K562 (cell line): ENCODE data around the gene INTS1. TPM values are rescaled to one million over a fixed set of nuclear protein-coding genes. Genes with fewer than 3 reads are reported as not detected.

ENCODE experiments used
- ATAC-seq: fragments of 200-7000 bp; cut with Tn5 transposase; 3 replicates; pipeline ENCODE4 v1.9.1; 2020; ENCODE audit warnings: moderate library complexity
- BruUV-seq: library from RNA; stranded (reverse); fragments of 400-500 nt; replicated peaks from 2 replicates; lab custom pipeline; 2021; lab: Mats Ljungman, UMichigan
- CTCF ChIA-PET: fragments of 300-600 bp; formaldehyde crosslinking; extraction: SDS; loops from one replicate; lab custom pipeline; 2021; ENCODE audit warnings: low intra/inter-chr PET ratio; lab: Yijun Ruan, JAX
- POLR2A ChIA-PET: fragments of 300-600, 350-650 bp; sonication (Branson Sonifier 250); formaldehyde crosslinking; extraction: SDS; loops from one replicate; lab custom pipeline; 2021; ENCODE audit warnings: antibody characterized with exemption, inconsistent platforms; lab: Yijun Ruan, JAX
- DNase-seq, 4 experiments: peaks; one replicate each; pipeline versions ENCODE4 v3.0.0 to v3.0.0-alpha.2; 2011 to 2018; ENCODE audit warnings: low spot score in 3 of 4, mixed read lengths in 3 of 4; ENCODE audit errors: extremely low read depth in 1 of 4
- FAIRE-seq: peaks from 2 replicates; lab custom pipeline; 2011; peaks lifted over from hg19 to GRCh38; lab: Jason Lieb, UNC
- H2AFZ ChIP-seq: 2 replicates; pipeline ENCODE4 v1.6.0; 2011; ENCODE audit warnings: low read depth, low read length, control low read depth, inconsistent platforms
- H3K27ac ChIP-seq: fragments of 200-600 bp; 3 replicates; pipeline ENCODE4 v1.8.0; 2011; ENCODE audit warnings: low read depth, mild to moderate bottlenecking, control low read depth, inconsistent platforms, low read length, moderate library complexity, mixed read lengths; ENCODE audit errors: extremely low read depth
- H3K27me3 ChIP-seq, 2 experiments: fragments of 300-600 bp in 1 of 2; 2 replicates in 1 of 2; 3 replicates in 1 of 2; pipeline versions ENCODE4 v1.6.0 to v1.8.0; 2011; ENCODE audit warnings: inconsistent platforms in 2 of 2, low read length in 2 of 2, mild to moderate bottlenecking in 1 of 2, mixed read lengths in 1 of 2, moderate library complexity in 1 of 2; ENCODE audit not compliant: control insufficient read depth in 2 of 2, insufficient read depth in 2 of 2
- H3K36me3 ChIP-seq: fragments of 300-600 bp; 3 replicates; pipeline ENCODE4 v1.8.0; 2011; ENCODE audit warnings: mild to moderate bottlenecking, low read length, inconsistent platforms; ENCODE audit not compliant: control insufficient read depth, insufficient read depth
- H3K4me1 ChIP-seq, 2 experiments: fragments of 200-600 bp in 1 of 2; replicated peaks in 1 of 2; 2 replicates in 1 of 2; 3 replicates in 1 of 2; pipeline versions ENCODE4 v1.5.1 to v1.8.0; 2011; ENCODE audit warnings: inconsistent platforms in 2 of 2, low read length in 2 of 2, mild to moderate bottlenecking in 1 of 2, mixed read lengths in 1 of 2, moderate library complexity in 1 of 2; ENCODE audit not compliant: control insufficient read depth in 2 of 2, insufficient read depth in 2 of 2
- H3K4me2 ChIP-seq: 2 replicates; pipeline ENCODE4 v1.6.1; 2011; ENCODE audit warnings: low read length, control low read depth, inconsistent platforms, mixed read lengths; ENCODE audit not compliant: insufficient read depth
- H3K4me3 ChIP-seq: fragments of 200-600 bp; sonication (generic), shearing (Covaris generic); 2 replicates; pipeline ENCODE4 v1.5.1; 2016; ENCODE audit warnings: control low read depth, inconsistent platforms
- H3K79me2 ChIP-seq: fragments of 200-600 bp; 3 replicates; pipeline ENCODE4 v1.8.0; 2011; ENCODE audit warnings: low read length, inconsistent platforms; ENCODE audit not compliant: control insufficient read depth, insufficient read depth
- H3K9ac ChIP-seq, 2 experiments: 2 replicates each; pipeline versions ENCODE4 v1.6.0 to v1.6.1; 2011; ENCODE audit warnings: low read depth in 2 of 2, low read length in 2 of 2, control low read depth in 1 of 2, inconsistent platforms in 1 of 2, mild to moderate bottlenecking in 1 of 2, mixed read lengths in 1 of 2; ENCODE audit not compliant: insufficient read depth in 1 of 2
- H3K9me1 ChIP-seq: one replicate; pipeline ENCODE4 v1.6.0; 2011; ENCODE audit warnings: inconsistent platforms, mild to moderate bottlenecking, low read length, moderate library complexity; ENCODE audit not compliant: control insufficient read depth, insufficient read depth
- H3K9me3 ChIP-seq: replicated peaks from 2 replicates; pipeline ENCODE4 v1.5.1; 2011; ENCODE audit warnings: low read depth, low read length, inconsistent platforms; ENCODE audit not compliant: control insufficient read depth, insufficient read depth
- H4K20me1 ChIP-seq: replicated peaks from 2 replicates; pipeline ENCODE4 v1.6.1; 2011; ENCODE audit warnings: low read length, inconsistent platforms, mixed read lengths; ENCODE audit not compliant: control insufficient read depth, insufficient read depth
- ASH1L ChIP-seq: fragments of 450-650 bp; IDR thresholded peaks from 2 replicates; pipeline ENCODE4 v1.6.1; 2018; ENCODE audit warnings: borderline replicate concordance, mild to moderate bottlenecking, low read depth; ENCODE audit not compliant: partially characterized antibody
- BCOR ChIP-seq: fragments of 450-650 bp; IDR thresholded peaks from 2 replicates; pipeline ENCODE4 v1.6.1; 2016
- C11orf30 ChIP-seq: fragments of 450-650 bp; IDR thresholded peaks from 2 replicates; pipeline ENCODE4 v1.6.1; 2016; ENCODE audit warnings: low read depth, mild to moderate bottlenecking
- ETV6 ChIP-seq, 3 experiments: fragments of 150-350 bp in 1 of 3; sonication (generic) in 1 of 3; formaldehyde crosslinking in 1 of 3; IDR thresholded peaks; 2 replicates each; pipeline versions ENCODE4 v1.6.1 to v1.8.0; 2014 to 2022; ENCODE audit warnings: borderline replicate concordance in 2 of 3, low read depth in 2 of 3, antibody characterized with exemption in 1 of 3, low read length in 1 of 3, mild to moderate bottlenecking in 1 of 3, missing genetic modification reagents in 1 of 3
- PBX2 ChIP-seq, 2 experiments: IDR thresholded peaks in 1 of 2; conservative IDR thresholded peaks in 1 of 2; 2 replicates each; pipeline ENCODE4 v1.6.1; 2016; ENCODE audit warnings: low read depth in 2 of 2, mild to moderate bottlenecking in 1 of 2, missing compliant biosample characterization in 1 of 2, missing genetic modification characterization in 1 of 2, moderate library complexity in 1 of 2
- THAP7 ChIP-seq: fragments of 250-450 bp; sonication (Bioruptor Pico); IDR thresholded peaks from 2 replicates; pipeline ENCODE4 v1.5.0; 2021
- YBX1 ChIP-seq: fragments of 450-650 bp; IDR thresholded peaks from 2 replicates; pipeline ENCODE4 v1.7.1; 2016; ENCODE audit warnings: mild to moderate bottlenecking
- ZNF121 ChIP-seq: sonication (generic); formaldehyde crosslinking; conservative IDR thresholded peaks from 2 replicates; pipeline ENCODE4 v1.8.0; 2022; ENCODE audit warnings: missing genetic modification reagents
- ZNF282 ChIP-seq: sonication (generic); formaldehyde crosslinking; IDR thresholded peaks from 2 replicates; pipeline ENCODE4 v1.8.1; 2023; ENCODE audit warnings: missing genetic modification reagents
- ZNF316 ChIP-seq: fragments of 450-650 bp; IDR thresholded peaks from 2 replicates; pipeline ENCODE4 v1.6.1; 2016
- WGBS: fragments of 100-300 bp; shearing (Covaris generic); methylation state at CpG from one replicate; pipeline ENCODE4 v1.1.6; 2016; ENCODE audit warnings: low coverage, mixed read lengths; ENCODE audit not compliant: insufficient coverage; ENCODE audit errors: missing lambda C conversion rate; 5-methylcytosine and 5-hydroxymethylcytosine counted together
- in situ Hi-C: fragments of 300-500 bp; cut with MboI; formaldehyde crosslinking; loops from 4 replicates; pipeline ENCODE4 v1.15.0; 2018; ENCODE audit warnings: inconsistent platforms, mixed read lengths
- intact Hi-C: fragments of 100-400 bp; cut with micrococcal nuclease; formaldehyde crosslinking; loops from 2 replicates; pipeline ENCODE4 v1.14.2; 2022
- polyA plus RNA-seq, 8 experiments: library from polyadenylated mRNA; depleted of rRNA in 4 of 8; stranded (reverse) in 5 of 8; unstranded in 3 of 8; fragments of >200 nt; fragmentation: Nextera tagmentation in 2 of 8; fragmentation: Illumina TruSeq in 1 of 8; extraction: Ambion mirVana in 2 of 8; extraction: Trizol in 1 of 8; gene quantifications; 2 replicates each; pipeline versions ENCODE4 v1.2.1 to v1.2.3, GENCODE V29; 2011 to 2014; ENCODE audit warnings: inconsistent platforms in 1 of 8, missing spikeins in 1 of 8
- total RNA-seq, 7 experiments: library from RNA; depleted of rRNA in 6 of 7; stranded (reverse); fragments of >200 nt in 6 of 7; fragmentation: Illumina TruSeq in 2 of 7; extraction: Trizol in 2 of 7; gene quantifications; 2 replicates each; pipeline versions ENCODE4 v1.2.1 to v1.2.3, GENCODE V29; 2011 to 2021; ENCODE audit warnings: low replicate concordance in 1 of 7
- TF ChIP-seq, protein P1 (sequence below): fragments of 450-650 bp; IDR thresholded peaks from 2 replicates; pipeline ENCODE4 v1.6.1; 2016
- TF ChIP-seq, protein P2 (sequence below): fragments of 450-650 bp; IDR thresholded peaks from 2 replicates; pipeline ENCODE4 v1.6.1; 2017; ENCODE audit warnings: mild to moderate bottlenecking, moderate library complexity

Gene INTS1
- total and polyA plus RNA-seq, 9 of the 15 experiments (the other 6 are each of a cell fraction or from before 2014, with no cell fraction given) = 0.34 to 119 (median 18.5) TPM

GRCh38 chr7:1514995-1515401, 10.8 kb upstream of the INTS1 start:
- BruUV-seq = no TSS peak
- Histone ChIP-seq H2AFZ (no peak overlapping the region), H3K27ac (no peak overlapping the region), H3K4me3 (no peak overlapping the region), H3K4me2 (no peak overlapping the region), H3K9me3 (peaks cover 6% of the 10 kb centered on the region), H3K4me1 (peaks cover 8 to 40% of the 10 kb centered on the region in 2 experiments), H3K27me3 (peaks cover 0 to 19% of the 10 kb centered on the region in 2 experiments; a peak in 3 of 5 replicates), H3K36me3 (no peaks in the 10 kb centered on the region), H3K79me2 (no peaks in the 10 kb centered on the region), H4K20me1 (no peaks in the 10 kb centered on the region), H3K9me1 (no peaks in the 10 kb centered on the region), H3K9ac (no peak overlapping the region; a peak in 1 of 4 replicates)
- in situ Hi-C loops (no loop called here), intact Hi-C loops (no loop called here)
- ChIA-PET POLR2A (interaction anchor here (0.6 to 1.0 kb wide), 3 partner anchors 21 to 210 kb away, joined by 3 to 7 read pairs (median 4); no protein-coding TSS in a partner anchor), CTCF (no interaction called here)
- ATAC-seq (no peak), DNase-seq (no peak), FAIRE-seq (no peak)
- 20% methylated on average over 2 of the region's 4 CpGs for WGBS
- TF ChIP-seq PBX2 (CRISPR knock-in tag; IDR thresholded peaks at IDR 0.05; ENCODE audit: low read depth) (no peak), PBX2 (tag; conservative IDR thresholded peaks at IDR 0.05; ENCODE audit: low read depth) (0 out of 2 replicates have a peak, but pooled peaks have one; percentile 20), YBX1 (no peak), THAP7 (CRISPR knock-in tag) (no peak), ZNF282 (no peak), ZNF121 (CRISPR knock-in tag) (peak; percentile 89), C11orf30 (peak; percentile 71), ASH1L (no peak), ETV6 (IDR thresholded peaks at IDR 0.05; ENCODE audit: borderline replicate concordance in 1 of 2, low read depth in 2 of 2, low read length in 1 of 2) (no peak), ETV6 (CRISPR knock-in tag; IDR thresholded peaks at IDR 0.05; ENCODE audit: borderline replicate concordance) (no peak), ZNF316 (peak; percentile 85), BCOR (peak; percentile 42; the same call in 1 of the 2 replicates)
- TF ChIP-seq, protein P1, sequence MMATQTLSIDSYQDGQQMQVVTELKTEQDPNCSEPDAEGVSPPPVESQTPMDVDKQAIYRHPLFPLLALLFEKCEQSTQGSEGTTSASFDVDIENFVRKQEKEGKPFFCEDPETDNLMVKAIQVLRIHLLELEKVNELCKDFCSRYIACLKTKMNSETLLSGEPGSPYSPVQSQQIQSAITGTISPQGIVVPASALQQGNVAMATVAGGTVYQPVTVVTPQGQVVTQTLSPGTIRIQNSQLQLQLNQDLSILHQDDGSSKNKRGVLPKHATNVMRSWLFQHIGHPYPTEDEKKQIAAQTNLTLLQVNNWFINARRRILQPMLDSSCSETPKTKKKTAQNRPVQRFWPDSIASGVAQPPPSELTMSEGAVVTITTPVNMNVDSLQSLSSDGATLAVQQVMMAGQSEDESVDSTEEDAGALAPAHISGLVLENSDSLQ = peak; percentile 66
- TF ChIP-seq, protein P2, sequence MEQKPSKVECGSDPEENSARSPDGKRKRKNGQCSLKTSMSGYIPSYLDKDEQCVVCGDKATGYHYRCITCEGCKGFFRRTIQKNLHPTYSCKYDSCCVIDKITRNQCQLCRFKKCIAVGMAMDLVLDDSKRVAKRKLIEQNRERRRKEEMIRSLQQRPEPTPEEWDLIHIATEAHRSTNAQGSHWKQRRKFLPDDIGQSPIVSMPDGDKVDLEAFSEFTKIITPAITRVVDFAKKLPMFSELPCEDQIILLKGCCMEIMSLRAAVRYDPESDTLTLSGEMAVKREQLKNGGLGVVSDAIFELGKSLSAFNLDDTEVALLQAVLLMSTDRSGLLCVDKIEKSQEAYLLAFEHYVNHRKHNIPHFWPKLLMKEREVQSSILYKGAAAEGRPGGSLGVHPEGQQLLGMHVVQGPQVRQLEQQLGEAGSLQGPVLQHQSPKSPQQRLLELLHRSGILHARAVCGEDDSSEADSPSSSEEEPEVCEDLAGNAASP = no peak
